ENCODE results near the gene SIN3B.

SIN3B gene

DNA sequence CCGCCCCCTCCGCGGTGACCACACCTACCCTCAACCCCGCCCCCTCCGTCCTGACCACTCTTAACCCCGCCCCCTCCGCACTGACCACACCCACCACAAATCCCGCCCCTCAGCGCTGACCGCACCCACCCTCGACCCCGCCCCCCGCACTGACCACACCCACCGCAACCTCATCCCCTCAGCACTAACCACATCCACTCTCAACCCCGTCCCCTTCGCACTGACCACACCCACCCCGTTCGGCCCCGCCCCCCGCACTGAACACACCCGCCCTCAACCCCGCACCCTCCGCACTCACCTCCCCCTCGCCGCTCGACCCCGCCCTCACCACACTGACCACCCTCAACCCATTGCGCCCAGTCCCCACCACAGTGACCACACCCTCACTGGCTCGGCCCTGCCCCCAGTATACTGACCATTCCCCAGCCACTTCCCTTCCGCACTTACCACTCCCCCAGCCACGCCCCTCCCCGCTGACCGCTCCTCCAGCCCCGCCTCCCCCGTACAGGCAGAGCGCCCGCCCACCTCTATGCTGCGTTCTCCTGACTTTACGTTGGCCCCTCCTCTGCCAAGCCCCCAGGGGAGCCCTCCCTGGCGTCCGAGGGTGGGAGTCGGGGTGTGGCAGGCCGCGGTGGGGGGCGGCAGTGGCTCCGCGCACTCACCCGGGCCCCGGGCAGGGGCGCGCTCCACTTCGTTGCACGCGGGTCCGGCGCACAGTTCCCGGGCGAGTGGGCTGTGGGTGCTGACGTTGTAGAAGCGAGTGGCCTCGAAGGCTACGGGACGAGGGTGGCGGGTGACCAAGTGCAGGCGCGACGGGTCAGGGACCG lies 68.0 kb downstream of the SIN3B start:
- H2AFZ ChIP-seq (ENCODE audit: low read length, unreplicated experiment), result peak overlapping the region; percentile 51
- H3K36me3 ChIP-seq (ENCODE audit: insufficient read depth, low read length), result no peaks in the 10 kb centered on the region
- H3K27me3 ChIP-seq (ENCODE audit: insufficient read depth, low read length), result no peaks in the 10 kb centered on the region
- H3K4me1 ChIP-seq (ENCODE audit: control insufficient read depth, insufficient read depth, low read length, unreplicated experiment), result no peaks in the 10 kb centered on the region
- H3K27ac ChIP-seq (ENCODE audit: low read depth, low read length), result no peak overlapping the region
- peak overlapping the region; percentile 81 for H3K4me3 ChIP-seq (ENCODE audit: low read depth, low read length)
- H3K79me2 ChIP-seq (ENCODE audit: control insufficient read depth, insufficient read depth, low read length, unreplicated experiment), result no peaks in the 10 kb centered on the region

DNA sequence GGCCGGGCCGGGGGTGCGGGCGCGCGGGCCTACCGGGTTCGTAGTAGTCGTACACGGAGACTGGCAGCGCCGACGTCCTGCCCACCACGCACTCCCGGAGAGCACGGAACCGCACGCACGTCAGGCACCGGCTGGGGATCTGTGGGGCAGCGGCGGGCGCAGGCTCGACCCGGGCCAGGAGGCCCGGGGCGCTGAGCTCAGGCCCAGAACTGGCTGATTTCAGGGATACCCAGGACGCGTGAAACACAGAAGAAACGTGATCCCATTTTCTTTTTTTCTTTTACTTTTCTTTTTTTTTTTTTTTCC lies 68.6 kb downstream of the SIN3B start:
- H3K36me3 ChIP-seq (ENCODE audit: insufficient read depth, low read length), result no peaks in the 10 kb centered on the region
- peak overlapping the region; percentile 81 for H3K4me3 ChIP-seq (ENCODE audit: low read depth, low read length)
- H3K27me3 ChIP-seq (ENCODE audit: insufficient read depth, low read length), result no peaks in the 10 kb centered on the region
- no peaks in the 10 kb centered on the region for H3K79me2 ChIP-seq (ENCODE audit: control insufficient read depth, insufficient read depth, low read length, unreplicated experiment)
- no peaks in the 10 kb centered on the region for H3K4me1 ChIP-seq (ENCODE audit: control insufficient read depth, insufficient read depth, low read length, unreplicated experiment)
- no peak overlapping the region for H3K27ac ChIP-seq (ENCODE audit: low read depth, low read length)
- H2AFZ ChIP-seq (ENCODE audit: low read length, unreplicated experiment), result peak overlapping the region; percentile 51

DNA sequence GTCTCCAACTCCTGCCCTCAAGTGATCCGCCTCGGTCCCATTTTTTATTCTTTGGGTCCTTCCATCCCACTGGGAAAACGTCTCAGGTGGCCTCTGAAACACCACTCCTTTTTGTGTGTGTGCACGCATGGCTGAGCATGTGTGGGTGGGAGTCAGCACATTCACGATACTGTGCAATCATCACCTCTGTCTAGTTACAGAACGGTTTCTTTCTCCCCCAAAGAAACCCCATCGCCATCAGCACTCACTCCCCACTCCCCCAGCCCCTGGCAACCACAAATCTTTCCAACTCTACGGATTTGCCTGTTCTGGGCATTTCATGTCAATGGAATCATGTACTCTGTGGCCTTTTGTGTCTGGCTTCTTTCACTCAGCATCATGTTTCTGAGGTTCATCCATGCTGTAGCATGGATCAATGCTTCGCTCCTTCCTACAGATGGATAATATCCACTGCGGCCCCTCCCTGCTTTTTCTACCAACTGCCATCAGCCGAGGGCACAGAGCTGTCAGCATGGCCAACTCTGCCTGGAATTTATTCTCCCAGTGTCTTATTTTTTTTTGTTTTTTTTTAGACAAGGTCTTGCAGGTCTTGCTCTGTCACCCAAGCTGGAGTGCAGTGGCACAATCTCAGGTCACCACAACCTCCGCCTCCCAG lies 69.3 kb downstream of the SIN3B start:
- H3K27ac ChIP-seq (ENCODE audit: low read depth, low read length), result no peak overlapping the region
- no peak overlapping the region for H2AFZ ChIP-seq (ENCODE audit: low read length, unreplicated experiment)
- H3K4me1 ChIP-seq (ENCODE audit: control insufficient read depth, insufficient read depth, low read length, unreplicated experiment), result no peaks in the 10 kb centered on the region
- H3K79me2 ChIP-seq (ENCODE audit: control insufficient read depth, insufficient read depth, low read length, unreplicated experiment), result no peaks in the 10 kb centered on the region
- no peak overlapping the region for H3K4me3 ChIP-seq (ENCODE audit: low read depth, low read length)
- H3K27me3 ChIP-seq (ENCODE audit: insufficient read depth, low read length), result no peaks in the 10 kb centered on the region
- no peaks in the 10 kb centered on the region for H3K36me3 ChIP-seq (ENCODE audit: insufficient read depth, low read length)

- H3K27ac ChIP-seq (ENCODE audit: low read depth, low read length), result no peak overlapping the region
- no peak overlapping the region for H3K4me3 ChIP-seq (ENCODE audit: low read depth, low read length)
- no peaks in the 10 kb centered on the region for H3K4me1 ChIP-seq (ENCODE audit: control insufficient read depth, insufficient read depth, low read length, unreplicated experiment)
- no peaks in the 10 kb centered on the region for H3K79me2 ChIP-seq (ENCODE audit: control insufficient read depth, insufficient read depth, low read length, unreplicated experiment)
- no peaks in the 10 kb centered on the region for H3K36me3 ChIP-seq (ENCODE audit: insufficient read depth, low read length)
- no peaks in the 10 kb centered on the region for H3K27me3 ChIP-seq (ENCODE audit: insufficient read depth, low read length)
- no peak overlapping the region for H2AFZ ChIP-seq (ENCODE audit: low read length, unreplicated experiment)
These were observed 70.4 kb downstream of the SIN3B start for GRCh38 chr19:16899566-16900075.

GRCh38 chr19:16901491-16902175 lies 72.4 kb downstream of the SIN3B start:
- Histone ChIP-seq H3K27ac (ENCODE audit: low read depth, low read length) (no peak overlapping the region), H3K27me3 (ENCODE audit: insufficient read depth, low read length) (no peaks in the 10 kb centered on the region), H3K4me1 (ENCODE audit: control insufficient read depth, insufficient read depth, low read length, unreplicated experiment) (no peaks in the 10 kb centered on the region)

DNA sequence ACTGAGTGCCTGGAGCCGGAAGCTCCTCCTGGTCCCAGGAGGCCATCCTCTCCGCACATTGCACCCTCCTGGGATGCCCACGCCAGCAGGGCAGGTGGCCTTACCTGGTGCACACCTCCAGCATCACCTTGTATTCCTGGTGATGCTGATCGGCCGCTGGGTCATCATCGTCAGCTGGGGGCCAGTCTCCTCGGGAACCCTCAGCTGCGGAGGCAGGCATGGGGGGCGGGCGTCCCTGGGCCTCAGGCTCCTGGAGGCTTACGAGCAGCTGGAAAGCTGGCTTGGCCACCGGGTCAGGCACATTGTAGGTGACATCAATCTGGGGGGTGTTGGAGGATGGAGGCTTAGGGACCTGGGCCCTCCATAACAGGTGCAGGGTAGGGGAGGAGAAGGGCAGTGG lies 73.3 kb downstream of the SIN3B start:
- Histone ChIP-seq H3K27ac (ENCODE audit: low read depth, low read length) (no peak overlapping the region), H3K27me3 (ENCODE audit: insufficient read depth, low read length) (no peaks in the 10 kb centered on the region), H3K4me1 (ENCODE audit: control insufficient read depth, insufficient read depth, low read length, unreplicated experiment) (no peaks in the 10 kb centered on the region), H3K4me3 (ENCODE audit: low read depth, low read length) (no peak overlapping the region), H2AFZ (ENCODE audit: low read length, unreplicated experiment) (no peak overlapping the region), H3K79me2 (ENCODE audit: control insufficient read depth, insufficient read depth, low read length, unreplicated experiment) (no peaks in the 10 kb centered on the region), H3K36me3 (ENCODE audit: insufficient read depth, low read length) (no peaks in the 10 kb centered on the region)

More at GRCh38 chr19:16901491-16902175, 72.4 kb downstream of the SIN3B start:
- Histone ChIP-seq H2AFZ (ENCODE audit: low read length, unreplicated experiment) (no peak overlapping the region), H3K4me3 (ENCODE audit: low read depth, low read length) (no peak overlapping the region), H3K79me2 (ENCODE audit: control insufficient read depth, insufficient read depth, low read length, unreplicated experiment) (no peaks in the 10 kb centered on the region), H3K36me3 (ENCODE audit: insufficient read depth, low read length) (no peaks in the 10 kb centered on the region)

- Histone ChIP-seq H3K4me1 (ENCODE audit: control insufficient read depth, insufficient read depth, low read length, unreplicated experiment) (no peaks in the 10 kb centered on the region), H3K4me3 (ENCODE audit: low read depth, low read length) (no peak overlapping the region), H3K79me2 (ENCODE audit: control insufficient read depth, insufficient read depth, low read length, unreplicated experiment) (no peaks in the 10 kb centered on the region), H3K27me3 (ENCODE audit: insufficient read depth, low read length) (no peaks in the 10 kb centered on the region), H2AFZ (ENCODE audit: low read length, unreplicated experiment) (no peak overlapping the region), H3K36me3 (ENCODE audit: insufficient read depth, low read length) (no peaks in the 10 kb centered on the region), H3K27ac (ENCODE audit: low read depth, low read length) (no peak overlapping the region)
These were observed 74.1 kb downstream of the SIN3B start for GRCh38 chr19:16903347-16903746.

DNA sequence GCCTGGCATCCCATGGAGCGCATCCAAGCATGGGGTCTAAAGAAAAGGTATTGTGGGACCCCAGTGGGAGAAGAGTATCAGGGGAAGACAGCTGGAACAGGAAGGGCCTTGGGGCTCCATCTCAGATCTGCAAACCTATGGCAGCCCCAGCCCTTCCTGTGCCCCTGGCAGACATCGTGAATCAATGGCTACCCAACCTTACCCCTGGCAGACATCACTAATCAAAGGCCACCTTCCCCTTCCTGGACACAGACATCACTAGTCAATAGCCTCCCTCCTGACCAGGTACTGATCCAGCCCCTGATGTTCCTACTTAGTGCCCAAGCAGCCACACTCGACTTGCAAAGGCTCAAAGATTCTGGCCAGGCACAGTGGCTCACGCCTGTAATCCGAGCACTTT lies 75.4 kb downstream of the SIN3B start:
- Histone ChIP-seq H3K4me3 (ENCODE audit: low read depth, low read length) (no peak overlapping the region), H2AFZ (ENCODE audit: low read length, unreplicated experiment) (no peak overlapping the region), H3K27me3 (ENCODE audit: insufficient read depth, low read length) (no peaks in the 10 kb centered on the region), H3K36me3 (ENCODE audit: insufficient read depth, low read length) (no peaks in the 10 kb centered on the region), H3K27ac (ENCODE audit: low read depth, low read length) (no peak overlapping the region), H3K79me2 (ENCODE audit: control insufficient read depth, insufficient read depth, low read length, unreplicated experiment) (no peaks in the 10 kb centered on the region), H3K4me1 (ENCODE audit: control insufficient read depth, insufficient read depth, low read length, unreplicated experiment) (no peaks in the 10 kb centered on the region)

DNA sequence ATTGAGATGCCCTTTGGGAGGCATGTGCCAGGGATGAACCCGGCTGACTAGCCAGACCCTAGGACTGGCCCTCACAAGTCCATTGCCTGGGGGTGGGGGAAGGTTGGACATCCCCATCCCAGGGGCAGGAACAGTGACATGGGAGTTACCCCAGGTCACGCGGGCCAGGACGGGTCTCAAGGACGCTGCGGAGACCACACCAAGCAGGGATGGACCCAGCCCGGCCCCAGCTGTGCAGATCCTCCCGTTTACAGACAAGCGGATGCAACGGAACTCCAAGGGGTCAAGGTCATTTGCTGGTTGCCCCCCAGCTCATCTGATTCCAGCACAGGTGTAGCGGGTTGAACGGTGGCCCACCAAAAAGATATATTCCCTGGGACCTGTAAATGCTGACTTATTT lies 79.6 kb downstream of the SIN3B start:
- Histone ChIP-seq H3K27me3 (ENCODE audit: insufficient read depth, low read length) (no peaks in the 10 kb centered on the region), H3K4me1 (ENCODE audit: control insufficient read depth, insufficient read depth, low read length, unreplicated experiment) (no peaks in the 10 kb centered on the region), H3K4me3 (ENCODE audit: low read depth, low read length) (no peak overlapping the region), H3K27ac (ENCODE audit: low read depth, low read length) (no peak overlapping the region), H3K36me3 (ENCODE audit: insufficient read depth, low read length) (no peaks in the 10 kb centered on the region), H2AFZ (ENCODE audit: low read length, unreplicated experiment) (no peak overlapping the region), H3K79me2 (ENCODE audit: control insufficient read depth, insufficient read depth, low read length, unreplicated experiment) (no peaks in the 10 kb centered on the region)

DNA sequence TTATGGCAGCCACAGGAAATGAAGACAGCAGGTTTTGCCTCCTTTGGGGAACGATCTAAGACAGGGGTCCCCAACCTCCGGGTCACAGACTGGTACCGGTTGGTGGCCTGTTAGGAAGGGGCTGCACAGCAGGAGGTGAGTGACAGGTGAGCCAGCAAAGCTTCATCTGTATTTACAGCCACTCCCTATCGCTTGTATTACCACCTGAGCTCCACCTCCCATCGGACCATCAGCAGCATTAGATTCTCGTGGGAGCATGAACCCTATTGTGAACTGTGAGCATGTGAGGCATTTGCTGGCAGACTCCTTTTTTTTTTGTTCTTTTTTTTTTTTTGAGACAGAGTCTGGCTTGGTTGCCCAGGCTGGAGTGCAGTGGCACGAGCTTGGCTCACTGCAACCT lies 81.8 kb downstream of the SIN3B start:
- H3K27me3 ChIP-seq (ENCODE audit: insufficient read depth, low read length), result peaks cover 7% of the 10 kb centered on the region; the same call in 1 of the 2 replicates

More for the DNA sequence above, 81.8 kb downstream of the SIN3B start:
- H3K4me1 ChIP-seq (ENCODE audit: control insufficient read depth, insufficient read depth, low read length, unreplicated experiment), result no peaks in the 10 kb centered on the region
- no peaks in the 10 kb centered on the region for H3K79me2 ChIP-seq (ENCODE audit: control insufficient read depth, insufficient read depth, low read length, unreplicated experiment)
- no peak overlapping the region for H3K27ac ChIP-seq (ENCODE audit: low read depth, low read length)
- H3K36me3 ChIP-seq (ENCODE audit: insufficient read depth, low read length), result no peaks in the 10 kb centered on the region
- no peak overlapping the region for H2AFZ ChIP-seq (ENCODE audit: low read length, unreplicated experiment)
- H3K4me3 ChIP-seq (ENCODE audit: low read depth, low read length), result no peak overlapping the region
